GM18499 (cell line): ENCODE measurements around the gene OCSTAMP.

ENCODE experiments used
- ATAC-seq: cut with Tn5 transposase; IDR thresholded peaks from one replicate; pipeline ENCODE4 v1.9.1; 2021; ENCODE audit warnings: moderate number of reproducible peaks; ENCODE audit not compliant: insufficient read depth, unreplicated experiment

The OCSTAMP gene, protein sequence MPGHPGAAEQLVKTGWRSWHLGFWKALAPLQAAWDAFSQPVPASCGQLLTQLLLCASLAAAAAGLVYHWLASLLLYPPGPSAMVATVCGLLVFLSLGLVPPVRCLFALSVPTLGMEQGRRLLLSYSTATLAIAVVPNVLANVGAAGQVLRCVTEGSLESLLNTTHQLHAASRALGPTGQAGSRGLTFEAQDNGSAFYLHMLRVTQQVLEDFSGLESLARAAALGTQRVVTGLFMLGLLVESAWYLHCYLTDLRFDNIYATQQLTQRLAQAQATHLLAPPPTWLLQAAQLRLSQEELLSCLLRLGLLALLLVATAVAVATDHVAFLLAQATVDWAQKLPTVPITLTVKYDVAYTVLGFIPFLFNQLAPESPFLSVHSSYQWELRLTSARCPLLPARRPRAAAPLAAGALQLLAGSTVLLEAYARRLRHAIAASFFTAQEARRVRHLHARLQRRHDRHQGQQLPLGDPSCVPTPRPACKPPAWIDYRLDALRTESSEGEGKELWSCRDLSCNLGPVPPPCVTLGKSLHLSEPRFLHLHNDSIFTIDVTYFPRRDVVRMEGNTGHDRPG

DNA sequence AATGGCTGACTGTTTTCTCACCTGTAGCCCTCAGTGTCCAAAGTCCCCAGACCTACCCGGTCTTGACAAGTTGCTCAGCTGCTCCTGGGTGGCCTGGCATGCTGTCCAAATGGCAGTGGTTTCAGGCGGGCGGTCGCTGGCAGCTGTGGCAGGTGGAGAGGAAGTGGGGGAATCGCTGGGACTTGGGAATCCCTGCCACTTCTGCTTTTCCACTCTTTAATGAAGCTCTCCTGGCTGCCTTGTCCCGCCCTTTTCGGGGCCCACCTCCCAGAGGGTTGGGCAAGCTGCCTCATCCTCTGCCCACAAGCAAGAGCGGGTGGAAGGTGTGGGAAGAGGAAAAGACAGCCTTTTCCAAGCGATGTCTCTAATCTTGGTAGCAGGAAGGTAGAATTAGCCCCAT lies at the start of gene OCSTAMP:
OCSTAMP (minus strand) TSS at position 194 of the 400 bp plus-strand sequence; CDS start at position 100, 94 bp downstream.
- no peak for ATAC-seq

DNA sequence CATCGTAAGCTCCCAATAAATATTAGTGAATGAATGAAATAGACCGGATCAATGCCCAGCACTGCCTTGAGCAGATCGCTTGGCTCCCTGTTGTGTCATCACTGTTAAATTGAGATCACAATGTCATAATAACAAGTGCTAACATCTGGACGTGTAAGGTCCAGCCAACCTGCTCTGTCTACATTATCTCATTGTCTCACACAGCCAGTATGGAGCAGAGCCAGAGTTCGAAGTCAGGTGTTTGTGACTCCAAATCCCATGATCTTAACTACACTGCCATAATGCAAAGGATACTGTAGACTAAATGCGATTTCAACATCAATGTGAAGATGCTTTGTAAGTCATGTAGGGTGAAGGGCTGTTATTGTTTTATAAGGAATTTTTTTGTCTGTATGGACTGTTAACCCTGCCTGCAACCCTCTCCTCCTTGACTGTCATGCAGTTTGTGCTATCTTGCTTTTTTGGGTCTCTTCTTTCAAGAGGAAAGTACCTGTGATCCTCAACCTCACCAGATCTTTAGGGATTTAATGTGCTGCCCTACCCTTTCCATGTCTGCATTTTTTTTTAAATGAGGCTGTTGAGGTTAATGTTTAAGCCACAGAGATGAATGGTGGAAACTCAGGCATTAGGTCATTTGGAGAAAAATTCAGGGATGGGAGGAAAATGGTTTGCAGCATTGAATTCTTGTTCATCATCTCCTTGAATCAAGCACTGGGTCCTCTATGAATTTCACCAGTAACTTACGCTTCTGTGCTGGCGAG lies 49.0 kb upstream of the OCSTAMP start:
- ATAC-seq = no peak

DNA sequence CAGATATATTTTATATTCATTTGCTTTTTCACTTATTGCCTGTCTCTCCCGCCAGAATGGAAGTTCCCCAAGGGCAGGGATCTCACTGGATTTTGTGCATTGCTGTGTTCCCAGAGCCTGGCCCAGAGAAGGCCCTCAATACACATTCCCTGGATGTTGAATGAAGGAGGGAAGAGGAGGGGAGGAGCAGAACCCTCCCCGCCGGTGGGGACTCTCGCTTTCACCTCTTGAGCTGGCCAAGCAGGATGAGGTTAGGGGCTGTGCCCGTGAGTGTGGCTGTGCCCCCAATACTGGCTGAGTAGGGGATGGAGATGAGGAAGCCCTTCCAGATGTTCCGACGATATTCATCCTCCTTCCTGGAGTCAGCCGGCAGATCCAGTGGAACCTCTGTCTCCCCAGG lies 45.5 kb upstream of the OCSTAMP start:
- no peak for ATAC-seq

DNA sequence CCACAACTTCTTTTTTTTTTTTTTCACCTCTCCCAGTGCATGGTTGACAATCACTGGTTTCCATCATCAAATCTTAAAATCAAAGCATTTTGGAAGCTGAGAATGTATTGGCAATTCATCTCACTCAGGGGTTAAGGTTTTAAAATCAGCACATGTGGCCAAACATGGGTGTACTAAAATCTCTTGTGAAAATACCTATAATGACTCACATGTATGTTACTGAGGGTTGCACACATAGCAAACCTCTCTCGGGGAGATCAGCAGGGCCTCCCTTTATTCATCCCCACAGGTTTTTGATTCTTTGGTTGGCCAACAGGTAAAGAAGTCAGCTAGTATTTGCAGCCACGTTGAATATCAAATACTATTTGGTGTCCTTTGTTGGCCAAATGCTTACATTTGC lies 44.3 kb upstream of the OCSTAMP start:
- ATAC-seq = no peak

DNA sequence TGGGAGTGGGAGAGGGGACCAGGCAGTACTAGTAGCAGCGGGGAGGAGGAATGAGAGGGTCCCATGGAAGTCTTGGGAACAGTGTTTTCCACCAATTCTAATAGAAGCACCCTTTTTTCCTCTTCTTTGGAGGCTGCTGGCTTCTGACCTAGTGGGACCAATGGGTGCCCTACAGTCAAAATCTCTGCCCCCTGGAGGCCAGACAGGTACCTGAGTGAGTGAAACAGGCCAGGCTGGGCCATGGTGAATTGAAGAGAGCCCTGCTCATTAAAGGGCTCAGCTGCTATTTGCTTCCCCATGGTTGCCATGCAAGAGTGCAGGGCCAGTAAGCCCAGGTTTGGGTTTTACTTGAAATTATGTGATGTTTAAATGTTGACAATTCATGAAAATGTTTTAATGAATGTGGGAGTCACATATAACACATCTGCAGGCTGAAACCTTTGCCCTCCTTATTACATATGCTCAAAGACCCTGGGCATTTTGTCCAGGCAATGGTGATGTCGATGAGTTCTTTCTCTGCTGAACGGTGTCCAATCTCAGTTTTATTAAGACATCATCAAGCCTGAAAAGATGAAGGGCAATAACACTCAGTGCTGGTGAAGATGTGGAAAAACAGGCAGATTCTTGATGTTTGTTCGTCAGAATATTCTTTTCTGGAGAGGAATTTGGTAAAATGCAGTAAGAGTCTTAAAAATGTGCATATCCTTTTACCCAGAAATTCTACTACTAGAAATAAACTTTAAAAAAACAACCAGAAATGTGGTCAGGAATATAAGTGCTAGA lies 42.3 kb upstream of the OCSTAMP start:
- no peak for ATAC-seq

DNA sequence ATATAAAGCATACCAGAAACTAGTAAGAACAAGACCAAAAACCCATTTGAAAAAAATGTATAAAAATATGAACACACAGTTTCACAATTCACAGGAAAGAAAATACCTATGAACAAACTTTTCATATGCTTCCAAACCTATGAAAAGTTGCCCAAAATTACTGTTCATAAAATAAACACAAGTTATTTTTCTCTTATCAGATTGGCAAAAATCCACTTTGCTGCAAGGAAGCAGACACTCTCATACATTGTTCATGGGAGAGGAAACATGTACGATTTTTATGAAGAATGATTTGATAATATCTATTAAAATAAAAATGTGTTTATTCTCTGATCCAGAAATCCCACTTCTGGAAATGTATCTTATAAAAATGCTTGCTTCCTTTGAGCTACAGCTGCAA lies 40.0 kb upstream of the OCSTAMP start:
- no peak for ATAC-seq

DNA sequence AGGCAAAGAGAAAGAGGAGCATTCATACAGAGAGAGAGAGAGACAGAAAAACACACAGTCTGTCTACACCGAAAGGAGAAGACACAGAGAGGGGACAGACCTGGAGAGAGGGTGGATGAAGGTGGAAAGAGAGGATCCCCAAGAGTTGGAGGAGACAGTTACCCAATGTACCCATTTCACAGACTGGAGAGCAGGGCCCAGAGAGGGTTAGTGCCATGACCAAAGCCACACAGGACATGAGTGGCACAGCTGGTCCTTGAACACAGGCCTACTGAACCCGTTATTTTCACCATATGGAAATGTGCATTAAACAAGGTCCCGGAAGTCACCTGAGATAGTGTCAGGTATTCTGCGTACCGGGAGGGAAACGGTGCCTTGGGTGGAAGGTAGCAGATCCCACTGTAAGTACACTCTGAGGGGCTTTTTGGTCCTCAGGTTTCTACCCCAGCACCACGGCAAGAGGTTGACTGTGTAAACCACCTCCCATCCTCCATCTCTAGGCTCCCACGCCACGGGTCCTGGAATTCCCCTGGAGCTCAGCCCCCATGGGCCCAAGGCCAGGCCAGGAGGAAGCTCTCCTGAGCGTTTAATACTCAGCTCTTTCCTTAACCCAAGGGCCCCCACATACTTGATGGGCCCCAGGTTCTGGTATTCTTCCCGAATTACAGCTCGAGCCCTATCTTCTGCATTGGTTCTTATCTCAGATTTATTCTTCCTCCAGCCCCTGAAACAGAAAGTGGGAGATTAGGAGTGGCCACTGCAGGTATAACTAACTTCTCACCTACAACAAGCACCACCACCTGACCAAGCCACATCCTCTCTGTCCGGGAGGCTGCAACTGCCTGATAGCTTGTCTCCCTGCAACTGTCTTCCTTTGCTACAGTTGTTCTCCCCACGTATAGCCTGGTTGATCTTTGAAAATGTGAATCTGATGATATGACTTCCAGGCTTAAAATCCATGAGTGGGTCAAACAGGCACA lies 38.4 kb upstream of the OCSTAMP start:
- ATAC-seq = no peak

DNA sequence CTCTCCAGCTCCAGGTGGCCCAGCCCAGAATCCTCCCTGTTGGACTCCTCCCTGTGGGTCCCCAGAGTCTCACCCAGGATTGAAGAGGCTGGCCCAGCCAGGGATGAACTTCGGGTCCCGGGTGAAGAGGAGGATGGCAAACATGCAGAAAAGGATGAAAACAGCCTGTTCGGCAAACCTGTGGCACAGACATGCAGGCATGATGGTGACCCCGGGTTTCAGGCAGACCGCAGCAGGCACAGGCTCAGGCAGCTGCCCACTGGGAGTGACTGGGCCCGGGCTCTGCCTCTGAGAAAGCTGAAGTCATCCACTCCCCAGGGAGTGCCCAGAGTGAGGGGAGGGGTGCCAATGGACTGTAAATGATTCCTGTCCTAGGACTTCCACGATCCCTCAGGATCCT lies 37.5 kb upstream of the OCSTAMP start:
- no peak for ATAC-seq

DNA sequence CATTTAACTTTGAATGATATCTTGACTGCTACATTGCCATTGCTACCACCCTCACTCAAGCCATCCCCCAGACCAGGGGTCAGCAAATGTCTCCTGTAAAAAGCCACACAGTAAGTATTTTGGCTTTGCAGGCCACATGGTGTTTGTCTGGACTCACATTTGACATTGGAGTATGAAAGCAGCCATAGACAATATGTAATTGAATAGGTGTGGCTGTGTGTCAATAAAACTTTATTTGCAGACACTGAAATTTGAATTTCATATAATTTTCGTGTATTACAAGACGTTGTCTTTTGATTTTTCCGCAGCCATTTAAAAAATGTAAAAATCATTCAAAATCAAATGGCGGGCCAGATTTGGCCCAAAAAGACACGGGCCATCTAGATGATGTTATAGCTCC lies 36.3 kb upstream of the OCSTAMP start:
- ATAC-seq = no peak

DNA sequence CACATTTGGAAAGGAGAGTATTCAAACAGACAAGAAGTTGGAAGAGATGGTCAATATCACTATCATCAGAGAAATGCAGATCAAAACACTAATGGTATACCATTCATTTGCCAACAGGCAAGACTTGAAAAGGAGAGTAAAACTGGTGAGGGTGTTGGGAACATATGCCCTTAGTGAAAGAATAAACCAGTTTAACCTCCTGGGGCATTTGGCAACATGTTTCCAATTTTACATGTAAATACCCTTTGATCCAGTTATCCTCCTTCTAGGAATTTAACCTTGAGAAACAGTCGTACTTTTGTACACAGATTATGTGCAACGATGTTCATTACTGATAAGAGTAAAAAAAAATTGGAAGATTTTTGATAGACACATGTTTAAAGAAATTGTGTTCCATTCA lies 34.1 kb upstream of the OCSTAMP start:
- ATAC-seq = no peak

DNA sequence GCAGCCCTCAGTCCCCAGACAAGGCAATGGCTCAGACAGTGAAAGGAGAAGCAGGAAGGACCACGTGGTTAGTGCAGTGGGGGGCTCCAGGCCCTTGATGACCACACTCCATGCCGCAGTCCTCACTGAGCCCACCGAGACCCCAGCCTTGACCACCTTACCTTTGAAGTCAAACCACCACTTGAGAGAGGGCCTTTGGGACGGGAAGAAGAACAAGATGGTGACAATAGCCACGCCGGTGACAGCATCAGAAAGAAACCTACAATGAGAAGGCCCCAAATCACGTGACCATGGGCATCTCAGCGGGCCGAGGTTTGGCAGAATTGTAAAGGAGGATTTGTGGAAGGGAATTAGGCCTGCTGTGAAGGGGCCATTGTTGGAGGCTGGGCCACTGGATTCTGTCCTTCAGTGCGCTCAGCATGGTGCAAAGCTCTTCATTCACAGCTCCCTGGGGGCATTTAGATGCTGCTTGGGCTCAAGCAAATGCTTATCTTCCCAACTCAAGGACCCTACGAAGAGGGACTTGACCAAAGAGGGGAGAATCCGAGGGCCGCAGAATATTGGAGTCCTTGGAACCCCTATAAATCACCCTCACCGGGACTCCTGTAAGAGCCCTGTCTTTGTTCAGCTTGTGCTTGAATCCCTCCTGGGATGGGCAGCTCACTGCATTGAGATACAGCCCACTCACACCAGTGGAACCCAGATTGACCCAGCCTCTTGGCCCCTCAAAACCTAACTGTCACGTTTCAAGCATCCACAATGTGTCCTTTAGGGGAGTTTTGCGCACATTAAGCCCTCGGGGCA lies 33.2 kb upstream of the OCSTAMP start:
- ATAC-seq = no peak

DNA sequence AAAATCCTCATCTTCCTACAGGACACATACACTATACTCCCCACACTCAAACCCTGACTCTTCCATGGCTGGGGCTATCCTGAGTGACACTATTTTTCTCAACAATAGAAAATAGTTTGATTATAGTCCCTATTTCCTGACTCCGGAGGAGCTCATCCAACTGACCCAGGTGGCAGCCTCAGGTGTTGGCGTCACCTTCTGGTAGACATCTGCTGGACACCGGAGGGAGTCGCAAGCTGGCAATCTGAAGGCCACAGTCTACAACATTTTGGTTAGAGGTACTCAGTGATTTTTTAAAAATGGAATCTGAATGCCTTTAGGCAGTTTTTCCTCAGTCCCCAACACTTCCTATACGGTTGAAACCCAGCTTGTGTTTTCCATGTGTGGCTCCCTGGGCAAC lies 32.2 kb upstream of the OCSTAMP start:
- ATAC-seq = no peak

DNA sequence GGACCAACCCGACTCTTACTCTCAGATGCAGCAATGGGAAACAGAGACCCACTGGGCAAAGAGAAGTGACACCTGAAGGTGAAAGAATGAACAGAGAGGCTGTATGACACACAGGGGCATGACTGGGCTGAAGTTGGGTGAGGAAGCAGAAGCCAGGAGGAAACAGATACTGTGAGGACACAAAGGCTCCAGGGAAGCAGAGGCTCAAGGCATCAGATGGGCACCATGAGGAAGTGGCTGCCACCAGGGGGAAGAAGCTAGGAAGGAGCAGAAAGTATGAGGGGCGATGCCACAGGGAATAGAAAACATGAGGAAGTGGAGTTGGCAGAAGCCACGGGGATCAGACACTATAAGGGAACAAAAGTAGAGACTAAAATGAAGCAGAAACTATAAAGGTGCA lies 30.9 kb upstream of the OCSTAMP start:
- no peak for ATAC-seq

DNA sequence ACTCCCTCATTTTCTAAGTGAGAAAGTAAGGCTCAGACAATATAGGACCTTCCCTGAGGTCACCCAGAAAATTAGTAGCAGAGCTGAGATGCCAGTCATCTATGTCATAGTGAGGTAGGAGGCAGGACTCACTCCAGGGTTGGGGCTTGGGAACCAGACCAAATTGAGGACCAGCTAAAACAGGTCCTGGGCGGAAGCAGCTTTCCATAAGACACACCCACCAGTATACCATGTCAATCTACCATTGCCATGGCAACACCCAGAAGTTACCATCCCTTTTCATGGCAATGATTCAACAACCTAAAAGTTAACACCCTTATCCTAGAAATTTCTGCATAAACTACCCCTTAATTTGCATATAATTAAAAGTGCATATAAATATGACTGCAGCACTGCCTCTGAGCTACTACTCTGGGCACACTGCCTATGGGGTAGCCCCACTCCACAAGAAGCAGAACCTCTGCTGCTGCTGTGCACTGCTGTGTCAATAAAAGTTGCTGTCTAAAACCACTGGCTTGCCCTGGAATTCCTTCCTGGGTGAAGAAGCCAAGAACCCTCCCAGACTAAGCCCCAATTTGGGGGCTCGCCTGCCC lies 30.3 kb upstream of the OCSTAMP start:
- ATAC-seq = no peak

DNA sequence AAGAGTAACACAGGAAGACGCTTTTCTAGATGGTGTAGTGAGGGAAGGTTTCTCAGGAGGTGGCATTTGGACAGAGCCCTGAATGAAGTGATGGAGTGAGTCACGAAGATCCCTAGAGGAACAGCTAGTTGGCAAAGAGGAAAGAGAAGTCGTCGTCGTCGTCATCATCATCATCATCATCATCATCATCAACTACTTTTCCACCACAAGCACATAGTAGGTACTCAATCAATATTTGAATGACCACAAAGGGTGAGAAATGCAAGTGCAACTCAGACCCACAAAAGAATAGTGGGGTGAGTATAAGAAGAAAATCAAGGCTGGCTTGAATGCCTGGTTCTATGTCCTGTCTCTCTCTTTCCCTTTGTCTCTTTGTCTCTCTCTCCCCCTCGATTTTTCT lies 28.3 kb upstream of the OCSTAMP start:
- no peak for ATAC-seq

DNA sequence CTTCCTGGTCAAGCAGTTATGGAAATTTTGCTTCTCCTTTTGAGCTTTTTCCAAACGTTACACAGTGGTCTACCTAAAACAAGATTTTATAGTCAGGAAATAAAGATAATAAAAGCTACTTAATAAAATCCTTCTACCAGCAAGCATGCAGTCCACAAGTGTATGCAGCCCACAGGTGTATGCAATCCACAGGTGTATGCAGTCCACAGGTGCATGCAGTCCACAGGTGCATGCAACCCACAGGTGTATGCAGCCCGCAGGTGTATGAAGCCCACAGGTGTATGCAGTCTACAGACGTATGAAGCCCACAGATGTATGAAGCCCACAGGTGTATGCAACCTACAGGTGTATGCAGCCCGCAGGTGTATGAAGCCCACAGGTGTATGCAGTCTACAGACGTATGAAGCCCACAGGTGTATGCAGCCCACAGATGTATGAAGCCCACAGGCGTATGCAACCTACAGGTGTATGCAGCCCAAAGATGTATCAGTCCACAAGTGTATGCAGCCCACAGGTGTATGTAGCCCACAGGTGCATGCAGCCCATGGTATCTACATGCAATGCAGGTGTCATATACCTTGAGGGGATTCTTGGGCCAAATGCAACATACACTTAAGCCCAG lies 26.4 kb upstream of the OCSTAMP start:
- no peak for ATAC-seq

DNA sequence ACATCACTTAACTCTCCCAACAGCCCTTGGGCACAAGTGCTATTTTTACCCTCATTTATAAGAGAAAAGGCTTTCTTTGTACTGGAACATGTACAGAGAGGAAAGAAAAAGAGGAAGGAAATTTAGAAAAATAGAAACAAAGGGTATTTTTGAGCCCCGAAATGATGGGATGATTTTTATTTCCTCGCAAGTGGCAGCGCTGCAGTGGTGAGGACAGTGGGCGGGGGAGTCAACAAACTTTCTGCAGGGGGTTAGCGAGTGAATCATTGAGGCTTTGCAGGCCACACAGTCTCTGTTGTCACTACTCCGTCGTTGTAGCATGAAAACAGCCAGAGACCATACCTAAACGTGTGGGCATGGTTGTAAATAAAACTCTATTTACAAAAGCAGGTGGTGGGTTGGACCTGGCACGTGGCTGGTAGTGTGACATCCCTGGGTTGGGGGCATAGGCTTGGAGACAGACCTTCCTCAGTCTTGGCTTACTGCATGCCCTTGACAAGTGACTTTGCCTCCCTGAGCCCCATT lies 25.5 kb upstream of the OCSTAMP start:
- ATAC-seq = no peak

DNA sequence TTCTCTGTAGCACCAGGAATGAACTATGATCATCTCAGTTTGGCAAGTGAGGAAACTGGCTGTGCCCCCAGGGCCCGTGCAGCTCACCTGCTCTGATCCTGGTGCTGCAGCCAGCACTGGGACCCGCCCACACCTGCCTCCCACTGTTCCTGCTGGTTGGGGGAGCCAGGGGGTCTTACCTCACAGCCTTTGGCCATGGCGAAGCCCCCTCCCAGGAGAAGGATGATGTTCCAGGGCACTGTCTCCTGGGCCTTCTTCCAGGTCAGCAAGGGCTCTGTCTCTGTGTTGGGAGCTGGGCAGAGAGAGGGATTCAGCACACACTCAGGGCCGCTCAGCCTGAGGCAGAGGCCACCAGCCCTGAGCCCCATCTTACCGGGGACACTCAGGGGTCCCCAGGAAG lies 24.9 kb upstream of the OCSTAMP start:
- ATAC-seq = no peak
